NCI-H526 treated with DMSO at 0.1 percent for 48 hours (cell line): ENCODE data around the gene SDC3.

Experiments
- DNase-seq: peaks from one replicate; lab custom pipeline; 2025; lab: John Stamatoyannopoulos, UW

SDC3 gene

GRCh38 chr1:30904962-30905335, 3.6 kb downstream of the SDC3 start:
- no peak for DNase-seq

DNA sequence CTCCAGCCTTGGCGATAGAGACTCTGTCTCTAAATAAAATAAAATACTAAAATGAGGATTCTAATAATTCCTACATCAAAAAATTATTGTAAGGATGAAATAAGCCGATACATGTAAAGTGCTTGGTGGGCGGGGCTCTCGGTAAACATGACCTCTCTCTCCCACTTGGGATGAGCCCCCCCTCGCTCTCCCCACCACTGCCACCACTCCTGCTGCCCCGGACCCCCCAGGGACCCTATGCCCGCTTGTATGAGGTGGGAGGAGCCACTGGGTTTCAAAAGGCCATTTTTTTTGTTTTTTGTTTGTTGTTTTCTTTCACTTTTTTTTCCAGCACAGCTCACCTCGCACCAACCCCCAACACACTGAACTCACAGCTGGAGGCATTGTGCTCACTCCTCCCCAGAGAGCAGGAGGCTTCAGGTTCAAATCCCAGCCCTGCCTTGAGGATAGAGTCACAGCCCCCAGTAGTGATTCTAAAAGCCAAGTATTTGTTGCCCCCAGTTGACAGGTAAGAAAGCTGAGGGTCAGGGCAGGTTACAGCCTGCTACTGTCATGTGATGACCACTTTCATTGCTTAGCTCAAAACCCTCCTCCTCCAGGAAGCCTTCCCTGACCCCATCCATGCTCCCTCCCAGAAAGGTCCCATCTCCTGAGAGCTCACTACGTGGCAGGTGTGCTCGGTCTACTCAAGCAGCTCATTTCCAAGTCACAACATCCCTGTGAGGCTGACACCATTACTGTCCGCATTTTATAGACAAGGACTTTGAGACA, 4.2 kb downstream of the SDC3 start:
- DNase-seq = no peak

- no peak for DNase-seq
Observed at GRCh38 chr1:30903343-30904034, 5.1 kb downstream of the SDC3 start.

DNA sequence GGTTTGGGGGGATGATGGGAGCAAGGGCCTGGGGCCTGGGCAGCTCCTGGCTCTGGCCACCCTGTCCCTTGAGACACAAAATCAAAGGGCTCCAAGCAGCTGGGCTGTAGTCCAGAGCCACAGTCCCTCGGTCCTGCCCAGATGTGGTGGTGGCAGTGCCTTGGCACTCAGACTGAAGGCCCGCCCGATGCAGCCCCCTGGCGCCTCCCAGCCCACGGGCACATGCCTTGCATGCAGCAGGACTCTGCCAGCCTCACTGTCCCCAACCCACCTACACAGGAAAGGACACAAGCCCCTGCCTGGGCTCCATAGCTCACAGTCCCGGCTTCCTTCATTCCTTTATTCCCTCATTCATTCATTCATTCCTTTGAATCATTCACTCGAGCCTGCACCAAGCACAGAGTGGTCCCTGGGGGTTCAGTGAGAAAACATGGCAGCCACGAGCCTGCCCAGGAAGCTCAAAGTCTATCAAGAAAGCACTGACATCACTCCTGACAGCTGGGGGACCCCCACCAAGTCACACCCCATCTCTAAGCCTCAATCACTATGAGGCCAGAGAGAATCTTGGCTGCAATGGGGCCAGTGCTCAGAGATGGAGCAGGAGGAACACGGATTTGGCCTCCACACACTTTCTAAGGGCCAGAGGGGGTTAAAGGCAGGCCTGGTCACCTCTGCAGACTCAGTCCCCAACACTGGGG, 5.8 kb downstream of the SDC3 start:
- no peak for DNase-seq

DNA sequence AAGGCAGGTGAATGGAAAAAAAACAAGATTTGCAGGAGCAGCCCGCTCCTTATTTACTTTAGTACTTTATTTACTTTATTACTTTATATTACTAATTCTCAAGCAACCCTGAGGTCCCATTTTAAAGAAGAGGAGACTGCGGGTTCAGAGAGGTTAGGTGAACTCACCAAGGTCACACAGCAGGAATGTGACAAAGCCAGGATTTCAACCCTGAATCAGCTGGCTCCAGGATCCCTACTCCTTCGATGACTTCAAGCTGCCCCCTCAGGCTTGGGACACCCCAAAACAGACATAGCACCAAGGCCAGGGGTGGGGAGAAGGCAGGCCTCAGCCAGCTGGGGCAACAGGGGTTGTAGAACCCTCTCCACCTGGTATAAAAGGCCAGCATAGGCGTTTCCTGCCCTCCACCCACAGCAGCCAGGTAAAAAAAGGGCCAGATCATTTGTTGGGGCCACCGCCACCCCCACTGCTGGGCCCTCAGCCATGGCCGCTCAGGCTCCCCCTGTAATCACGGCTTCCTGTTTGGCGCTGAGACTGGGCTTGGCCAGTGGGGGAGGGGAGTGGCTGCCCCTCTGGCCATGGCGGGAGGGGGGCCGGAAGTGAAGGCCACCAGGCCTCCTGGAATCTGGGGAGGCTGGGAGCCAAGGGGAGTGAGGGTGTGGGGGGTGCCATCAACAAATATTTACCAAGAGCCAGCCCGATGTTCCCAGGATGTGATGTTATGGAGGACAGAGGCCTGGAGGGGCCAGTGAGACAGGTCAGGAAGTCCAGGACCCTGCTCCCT, 6.6 kb downstream of the SDC3 start:
- DNase-seq = no peak

DNA sequence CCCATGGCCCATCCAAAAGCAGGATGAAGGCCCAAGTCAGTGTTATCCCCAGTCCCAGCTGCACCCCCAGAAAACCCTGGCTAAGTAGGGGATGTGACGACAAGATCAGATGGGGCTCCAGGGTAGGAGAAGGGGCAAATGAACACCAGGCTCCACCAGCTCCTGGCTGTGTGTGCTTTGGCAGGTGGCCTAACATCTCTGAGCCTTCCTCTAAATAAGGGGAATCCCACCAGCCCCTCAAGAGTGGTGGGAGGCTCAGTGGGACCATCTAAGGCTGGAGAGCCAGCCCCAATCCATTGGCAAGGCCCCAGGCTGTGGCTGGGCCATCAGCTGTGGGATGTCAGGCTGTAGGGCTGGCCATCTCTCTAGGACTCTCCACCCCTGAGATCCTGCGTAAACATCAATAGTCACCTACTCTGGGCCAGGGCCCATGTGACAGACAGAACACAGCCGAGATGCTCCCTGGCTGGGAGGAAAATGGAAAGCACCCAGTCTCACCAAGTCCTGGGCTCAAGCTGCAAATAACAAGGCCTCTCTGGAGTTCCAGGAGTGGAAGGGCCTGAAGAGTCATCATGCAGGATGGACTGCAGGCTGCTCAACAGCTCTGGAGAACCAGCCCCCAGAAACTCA, 7.5 kb downstream of the SDC3 start:
- no peak for DNase-seq

DNA sequence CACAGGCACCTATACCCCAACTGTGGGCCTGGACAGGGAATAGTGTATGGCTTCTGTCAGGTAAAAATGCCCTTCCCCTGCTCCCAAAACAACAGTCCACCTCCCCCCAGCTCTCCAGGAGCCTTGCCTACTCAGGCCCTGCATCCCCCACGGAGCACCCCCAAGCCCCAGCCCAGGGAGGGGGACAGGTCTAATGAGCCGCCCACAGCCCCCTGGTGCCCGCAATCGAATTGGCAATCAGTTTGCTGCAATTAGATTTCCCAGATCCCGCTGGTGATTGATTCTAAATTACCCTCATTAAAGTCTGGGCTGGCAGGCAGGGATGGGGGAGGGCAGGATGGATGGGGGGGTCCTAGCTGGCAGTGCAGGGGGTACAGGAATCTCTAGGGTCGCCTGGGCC, 8.1 kb downstream of the SDC3 start:
- no peak for DNase-seq

DNA sequence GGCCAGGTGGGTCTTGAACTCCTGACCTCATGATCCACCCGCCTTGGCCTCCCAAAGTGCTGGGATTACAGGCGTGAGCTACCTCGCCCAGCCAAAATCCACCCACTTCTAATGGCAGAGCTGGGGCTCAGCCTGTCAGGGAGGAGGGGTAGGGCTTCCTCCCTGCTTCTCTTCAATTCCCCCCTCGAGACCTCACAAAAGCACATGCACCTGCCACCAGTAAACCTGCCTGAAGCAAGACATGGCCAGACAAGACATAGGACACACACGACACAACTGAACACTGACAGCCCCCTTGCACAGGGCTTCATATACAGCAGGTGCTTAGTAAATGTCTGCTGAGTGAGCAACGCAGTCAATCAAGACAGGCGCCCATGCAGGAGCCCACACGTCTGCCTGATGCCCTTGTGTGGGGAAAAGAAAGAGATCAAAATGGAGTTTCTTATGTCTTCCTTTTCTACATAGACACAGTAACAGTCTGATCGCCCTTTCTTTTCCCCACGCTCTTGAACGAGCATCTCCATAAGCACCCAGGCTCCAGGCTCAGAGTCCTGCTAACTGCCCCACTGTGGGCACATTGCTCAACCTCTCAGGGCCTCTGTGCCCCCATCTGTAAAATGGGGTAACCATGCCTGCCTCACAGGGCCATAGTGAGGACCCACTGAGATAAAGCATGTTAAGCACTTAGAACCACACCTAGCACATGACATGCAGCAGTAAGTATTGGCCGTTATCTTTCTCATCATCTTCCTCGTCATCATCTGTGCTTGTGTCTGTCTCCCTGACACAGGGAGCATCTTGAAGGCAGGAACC, 8.8 kb downstream of the SDC3 start:
- DNase-seq = no peak

DNA sequence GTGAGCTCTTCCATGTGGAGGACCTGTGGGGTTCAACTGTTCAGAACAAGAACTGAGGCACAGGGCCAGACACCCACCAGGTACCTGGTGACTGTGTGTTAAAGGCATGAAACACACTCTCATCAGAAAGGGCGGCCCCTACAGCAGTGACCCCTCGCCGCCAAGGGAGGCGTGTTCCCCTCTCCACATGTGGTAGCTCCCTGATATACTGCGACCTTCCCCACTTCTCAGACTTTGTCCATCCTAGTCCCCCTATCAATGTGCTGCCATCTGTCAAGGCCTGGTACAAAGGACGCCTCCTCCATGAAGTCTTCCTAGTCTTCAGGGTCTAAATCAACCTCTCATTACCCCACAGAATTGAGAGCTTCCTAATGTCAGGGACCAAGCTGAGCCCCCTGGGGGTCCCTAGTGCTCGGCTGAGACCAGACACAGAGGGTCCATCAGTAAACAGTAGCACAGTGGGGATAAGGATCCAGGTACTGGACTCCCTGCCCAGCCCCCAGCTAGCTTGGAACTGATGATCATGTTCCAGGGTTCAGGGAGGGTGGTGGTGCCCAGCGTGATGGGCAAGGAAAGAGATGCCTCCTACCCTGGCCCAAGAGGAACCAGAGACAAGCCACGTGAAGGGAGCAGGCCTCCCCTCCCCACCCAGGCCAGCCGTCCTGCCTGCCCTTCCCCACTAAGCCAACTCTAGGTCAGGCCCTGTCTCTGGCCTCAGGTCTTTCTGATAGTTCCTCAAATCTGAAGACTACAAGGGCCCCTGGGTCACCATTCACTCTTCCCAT, 10.3 kb downstream of the SDC3 start:
- DNase-seq = no peak

GRCh38 chr1:30896905-30897304, 11.7 kb downstream of the SDC3 start:
- DNase-seq = no peak

GRCh38 chr1:30895944-30896660, 12.5 kb downstream of the SDC3 start:
- no peak for DNase-seq

GRCh38 chr1:30895382-30895943, 13.1 kb downstream of the SDC3 start:
- no peak for DNase-seq

DNA sequence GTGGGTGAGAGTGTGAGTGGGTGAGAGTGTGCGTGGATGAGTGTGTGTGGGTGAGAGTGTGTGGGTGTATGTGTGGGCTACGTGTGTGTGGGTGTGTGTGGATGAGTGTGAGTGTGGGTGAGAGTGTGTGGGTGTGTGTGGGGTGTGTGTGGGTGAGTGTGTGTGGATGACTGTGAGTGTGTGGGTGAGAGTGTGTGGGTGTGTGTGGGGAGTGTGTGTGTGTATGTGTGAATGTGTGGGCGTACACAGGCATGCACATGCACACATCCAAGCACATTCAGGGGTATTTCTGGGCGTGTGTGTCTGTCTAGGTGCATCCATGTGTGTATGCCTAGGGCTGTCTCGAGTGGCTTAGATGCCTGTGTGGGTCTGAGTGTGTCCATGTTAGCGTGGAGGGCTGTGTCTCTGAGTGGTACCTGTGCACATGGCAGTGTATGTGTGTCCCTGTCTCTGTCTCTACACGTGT, 14.0 kb downstream of the SDC3 start:
- no peak for DNase-seq

GRCh38 chr1:30893776-30894507, 14.6 kb downstream of the SDC3 start:
- no peak for DNase-seq

GRCh38 chr1:30892671-30893073, 15.9 kb downstream of the SDC3 start:
- DNase-seq = no peak

GRCh38 chr1:30891227-30891552, 17.4 kb downstream of the SDC3 start:
- DNase-seq = no peak

DNA sequence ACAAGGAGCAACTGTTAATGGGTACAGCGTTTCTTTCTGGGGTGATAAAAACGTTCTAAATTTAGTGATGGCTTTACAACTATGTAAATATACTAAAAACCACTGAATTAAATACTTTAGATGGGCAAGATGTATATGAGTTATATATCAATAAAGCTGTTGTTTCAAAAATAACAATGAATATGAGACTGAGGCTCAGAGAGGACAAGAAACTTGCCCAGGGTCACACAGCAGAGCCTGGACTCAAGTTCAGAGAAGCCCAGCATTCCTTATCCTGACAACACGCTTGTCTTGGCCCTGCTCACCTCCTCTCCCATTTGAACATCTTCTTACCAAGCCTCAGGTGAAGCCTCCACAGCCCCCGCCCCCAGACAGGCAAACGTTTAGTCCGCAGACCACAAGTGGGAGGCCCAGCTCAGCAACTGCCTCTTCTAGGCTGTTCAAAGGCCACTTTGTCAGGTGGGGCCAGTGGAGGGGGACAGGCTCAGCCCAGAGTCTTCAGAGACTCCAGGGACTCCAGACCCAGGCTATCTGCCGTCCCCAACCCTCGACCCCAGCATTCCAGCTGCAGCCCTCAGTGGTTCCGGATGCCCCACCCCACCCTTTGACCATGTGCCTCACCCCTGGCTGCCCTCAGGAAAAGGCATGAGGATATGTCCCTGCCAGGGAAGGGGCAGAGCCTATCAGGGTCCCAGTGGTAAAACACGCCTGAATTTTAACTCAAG, 17.9 kb downstream of the SDC3 start:
- DNase-seq = no peak

DNA sequence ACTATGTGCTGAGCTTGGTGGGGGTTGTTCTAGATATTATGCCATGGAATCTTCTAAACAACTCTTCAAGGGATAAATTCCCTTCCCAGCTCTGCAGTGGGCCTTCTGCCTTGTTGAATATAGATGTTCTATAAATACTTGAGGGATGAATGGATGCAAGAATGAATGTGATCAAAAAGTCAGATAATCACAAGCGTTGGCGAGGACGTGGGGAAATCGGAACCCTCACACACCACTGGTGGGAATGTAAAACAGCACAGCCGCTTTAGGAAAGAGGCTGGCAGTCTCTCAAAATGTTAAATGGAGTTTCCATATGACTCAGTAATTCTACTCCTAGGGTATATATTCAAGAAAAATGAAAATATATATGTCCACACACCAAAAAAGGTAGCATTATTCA, 19.0 kb downstream of the SDC3 start:
- DNase-seq = no peak
